WERI-Rb-1 (cell line): Measurements from ENCODE around the gene ZYG11A.
"Not testable (repeated sequence)": the region's sequence is repeated elsewhere in the genome, so short reads cannot be mapped to it uniquely, and the experiment has no call there.

Source experiments
- DNase-seq: peaks from one replicate; pipeline ENCODE4 v3.0.0-alpha.2; 2020
- H3K27ac ChIP-seq: fragments of 250-450 bp; sonication (Bioruptor Pico); 2 replicates; pipeline ENCODE4 v1.5.1; 2020; ENCODE audit warnings: mild to moderate bottlenecking, moderate library complexity
- H3K27me3 ChIP-seq: fragments of 250-450 bp; sonication (Bioruptor Pico); 2 replicates; pipeline ENCODE4 v1.5.1; 2021; ENCODE audit warnings: mild to moderate bottlenecking, low read depth, moderate library complexity; ENCODE audit not compliant: insufficient read depth, severe bottlenecking
- H3K36me3 ChIP-seq: fragments of 250-450 bp; sonication (Bioruptor Pico); 2 replicates; pipeline ENCODE4 v1.5.1; 2020; ENCODE audit warnings: mild to moderate bottlenecking, moderate library complexity
- H3K4me3 ChIP-seq: 2 replicates; pipeline ENCODE4 v1.5.1; 2011; ENCODE audit warnings: low read depth, mild to moderate bottlenecking, control low read depth, low read length
- H3K9me3 ChIP-seq: fragments of 250-450 bp; sonication (Bioruptor Pico); 2 replicates; pipeline ENCODE4 v1.5.1; 2021; ENCODE audit warnings: mild to moderate bottlenecking, moderate library complexity; ENCODE audit not compliant: severe bottlenecking
- TF ChIP-seq, protein P1 (sequence below): IDR thresholded peaks from 2 replicates; pipeline ENCODE4 v1.5.1; 2011; ENCODE audit warnings: low read depth, mild to moderate bottlenecking, control low read depth, inconsistent platforms, low read length

The ZYG11A gene

DNA sequence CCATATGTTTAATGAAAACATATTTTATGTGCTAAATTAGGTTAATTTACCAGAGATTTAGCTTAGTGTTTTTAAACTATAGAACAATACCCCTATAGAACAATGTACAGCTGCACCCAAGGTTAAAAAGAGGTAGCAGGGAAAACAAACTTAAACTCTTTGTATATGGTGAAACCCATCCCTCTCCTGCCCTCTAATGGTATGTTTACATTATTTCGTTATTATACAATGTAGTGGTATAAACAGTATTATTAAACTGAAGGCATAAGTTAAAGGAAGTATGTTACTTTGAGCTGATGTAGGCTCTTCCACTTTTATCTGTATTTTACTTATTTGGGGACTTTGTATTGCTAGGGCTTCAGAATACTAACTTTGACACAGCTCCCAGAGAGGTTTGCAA is 16.7 kb upstream of the ZYG11A start:
- Histone ChIP-seq H3K36me3 (peaks cover 6% of the 10 kb centered on the region), H3K4me3 (no peak overlapping the region), H3K27ac (no peak overlapping the region), H3K9me3 (no peaks in the 10 kb centered on the region), H3K27me3 (no peaks in the 10 kb centered on the region)
- TF ChIP-seq, protein P1, sequence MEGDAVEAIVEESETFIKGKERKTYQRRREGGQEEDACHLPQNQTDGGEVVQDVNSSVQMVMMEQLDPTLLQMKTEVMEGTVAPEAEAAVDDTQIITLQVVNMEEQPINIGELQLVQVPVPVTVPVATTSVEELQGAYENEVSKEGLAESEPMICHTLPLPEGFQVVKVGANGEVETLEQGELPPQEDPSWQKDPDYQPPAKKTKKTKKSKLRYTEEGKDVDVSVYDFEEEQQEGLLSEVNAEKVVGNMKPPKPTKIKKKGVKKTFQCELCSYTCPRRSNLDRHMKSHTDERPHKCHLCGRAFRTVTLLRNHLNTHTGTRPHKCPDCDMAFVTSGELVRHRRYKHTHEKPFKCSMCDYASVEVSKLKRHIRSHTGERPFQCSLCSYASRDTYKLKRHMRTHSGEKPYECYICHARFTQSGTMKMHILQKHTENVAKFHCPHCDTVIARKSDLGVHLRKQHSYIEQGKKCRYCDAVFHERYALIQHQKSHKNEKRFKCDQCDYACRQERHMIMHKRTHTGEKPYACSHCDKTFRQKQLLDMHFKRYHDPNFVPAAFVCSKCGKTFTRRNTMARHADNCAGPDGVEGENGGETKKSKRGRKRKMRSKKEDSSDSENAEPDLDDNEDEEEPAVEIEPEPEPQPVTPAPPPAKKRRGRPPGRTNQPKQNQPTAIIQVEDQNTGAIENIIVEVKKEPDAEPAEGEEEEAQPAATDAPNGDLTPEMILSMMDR, result no peak
- DNase-seq, result no peak

DNA sequence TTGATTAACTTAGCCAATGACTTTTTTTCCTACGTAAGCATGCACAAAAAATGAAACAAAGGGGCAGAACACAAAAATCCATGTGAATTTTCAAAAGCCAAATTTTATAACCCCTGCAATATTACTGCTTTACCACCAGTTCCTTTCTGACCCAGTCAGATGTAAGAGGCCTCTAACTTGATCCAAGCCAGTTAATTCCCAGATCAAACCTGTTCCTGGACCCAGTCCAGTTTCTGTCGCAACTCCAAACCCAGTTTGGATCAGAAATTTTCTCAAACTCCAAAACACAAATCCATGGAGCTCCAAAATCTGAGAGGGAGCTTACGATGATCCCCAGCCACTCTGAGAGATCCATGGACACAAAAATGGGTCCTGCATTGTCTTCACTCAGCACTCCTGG is 7.8 kb upstream of the ZYG11A start:
- Histone ChIP-seq H3K4me3 (no peak overlapping the region), H3K9me3 (no peaks in the 10 kb centered on the region), H3K36me3 (no peaks in the 10 kb centered on the region), H3K27ac (no peak overlapping the region), H3K27me3 (no peaks in the 10 kb centered on the region)
- TF ChIP-seq, protein P1, result no peak
- no peak for DNase-seq

DNA sequence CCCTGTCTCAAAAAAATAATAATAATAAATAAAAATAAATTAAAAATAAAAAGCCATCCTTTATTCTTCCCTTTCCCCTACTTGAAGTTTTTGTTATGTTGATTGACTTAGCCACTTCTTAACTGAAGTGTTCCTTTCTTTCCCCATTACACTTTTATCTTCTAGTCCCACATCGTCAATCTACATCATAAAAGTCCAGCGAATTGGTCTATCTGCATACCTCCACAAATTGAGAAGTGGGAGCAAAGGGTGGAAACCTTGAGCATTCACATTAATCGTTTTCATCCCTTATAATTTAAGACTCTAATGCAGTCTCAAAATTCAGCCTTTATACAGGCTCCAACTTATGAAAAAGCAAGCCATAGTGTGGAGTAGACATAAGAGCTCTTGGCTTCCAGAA is 6.5 kb upstream of the ZYG11A start:
- no peak for DNase-seq
- Histone ChIP-seq H3K27me3 (no peaks in the 10 kb centered on the region), H3K9me3 (no peaks in the 10 kb centered on the region), H3K27ac (no peak overlapping the region), H3K36me3 (no peaks in the 10 kb centered on the region), H3K4me3 (no peak overlapping the region)
- TF ChIP-seq, protein P1, result no peak

DNA sequence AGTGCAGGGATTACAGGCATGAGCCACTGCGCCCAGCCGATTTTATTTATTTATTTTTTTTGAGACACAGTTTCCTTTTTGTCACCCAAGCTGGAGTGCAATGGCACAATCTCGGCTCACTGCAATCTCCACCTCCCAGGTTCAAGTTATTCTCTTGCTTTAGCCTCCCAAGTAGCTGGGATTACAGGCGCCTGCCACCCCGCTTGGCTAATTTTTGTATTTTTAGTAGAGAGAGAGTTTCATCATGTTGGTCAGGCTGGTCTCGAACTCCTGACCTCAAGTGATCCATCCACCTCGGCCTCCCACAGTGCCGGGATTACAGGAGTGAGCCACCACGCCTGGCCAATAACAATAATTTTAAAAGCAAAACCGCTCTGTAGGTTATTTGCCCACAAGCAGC is 3.4 kb upstream of the ZYG11A start:
- not testable (repeated sequence) for H3K36me3 ChIP-seq, H3K9me3 ChIP-seq, H3K27ac ChIP-seq, H3K4me3 ChIP-seq, DNase-seq, H3K27me3 ChIP-seq

DNA sequence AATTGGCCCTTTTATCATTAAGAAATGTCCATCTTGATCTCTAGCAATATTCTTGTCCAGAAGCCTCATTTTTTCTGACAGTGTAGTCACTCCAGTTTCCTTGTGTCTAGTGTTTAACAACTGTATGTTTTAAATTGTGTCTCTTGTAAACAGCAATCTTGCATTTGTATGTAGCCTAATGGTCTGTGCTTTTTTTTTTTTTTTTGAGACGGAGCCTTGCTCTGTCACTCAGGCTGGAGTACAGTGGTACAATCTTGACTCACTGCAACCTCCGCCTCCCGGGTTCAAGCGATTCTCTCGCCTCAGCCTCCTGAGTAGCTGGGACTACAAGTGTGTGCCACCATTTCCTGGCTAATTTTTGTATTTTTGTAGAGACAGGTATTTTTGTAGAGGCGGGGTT is 2.6 kb downstream of the ZYG11A start:
- not testable (repeated sequence) for H3K27me3 ChIP-seq, H3K36me3 ChIP-seq, DNase-seq, H3K27ac ChIP-seq, H3K9me3 ChIP-seq, H3K4me3 ChIP-seq

DNA sequence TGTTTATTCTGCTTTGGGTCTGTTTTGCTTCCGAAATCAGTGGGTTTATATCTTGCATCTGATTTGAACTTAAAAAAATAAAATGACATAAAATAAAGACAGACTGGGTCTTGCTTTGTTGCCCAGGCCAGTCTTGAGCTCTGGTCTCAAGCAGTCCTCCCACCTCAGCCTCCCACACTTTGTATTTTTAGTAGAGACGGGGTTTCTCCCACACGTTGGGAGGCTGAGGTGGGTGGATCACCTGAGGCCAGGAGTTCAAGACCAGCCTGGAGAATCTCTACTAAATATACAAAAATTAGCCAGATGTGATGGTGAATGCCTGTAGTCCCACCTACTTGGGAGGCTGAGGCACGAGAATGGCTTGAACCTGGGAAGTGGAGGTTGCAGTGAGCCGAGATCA is 5.9 kb downstream of the ZYG11A start:
- Histone ChIP-seq H3K9me3 (no peaks in the 10 kb centered on the region), H3K36me3 (no peaks in the 10 kb centered on the region), H3K4me3 (no peak overlapping the region), H3K27me3 (no peaks in the 10 kb centered on the region), H3K27ac (no peak overlapping the region)
- TF ChIP-seq, protein P1, result no peak
- DNase-seq, result no peak

DNA sequence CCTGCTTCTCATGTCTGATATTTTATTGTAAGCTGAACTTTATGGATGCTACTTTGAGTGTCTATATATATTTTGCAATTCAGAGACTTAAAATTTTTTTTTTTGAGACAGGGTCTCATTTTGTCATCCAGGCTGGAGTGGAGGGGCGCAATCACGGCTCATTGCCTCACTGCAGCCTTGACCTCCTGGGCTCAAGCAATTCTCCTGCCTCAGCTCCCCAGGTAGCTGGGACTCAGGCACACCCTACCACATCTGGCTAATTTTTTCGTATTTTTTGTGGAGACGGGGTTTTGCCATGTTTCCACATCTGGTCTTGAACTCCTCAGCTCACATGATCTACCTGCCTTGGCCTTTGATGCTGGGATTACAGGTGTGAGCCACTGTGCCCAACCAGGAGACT is 8.4 kb downstream of the ZYG11A start:
- no peak overlapping the region for H3K27ac ChIP-seq
- TF ChIP-seq, protein P1, result no peak

More for the DNA sequence above, 8.4 kb downstream of the ZYG11A start:
- H3K4me3 ChIP-seq, result no peak overlapping the region
- H3K27me3 ChIP-seq, result no peaks in the 10 kb centered on the region
- H3K9me3 ChIP-seq, result no peaks in the 10 kb centered on the region
- DNase-seq, result no peak
- no peaks in the 10 kb centered on the region for H3K36me3 ChIP-seq
